Measurements from ENCODE around the gene PLD1. TPM values are rescaled to one million over a fixed set of nuclear protein-coding genes. Genes with fewer than 3 reads are reported as not detected.

Gene PLD1
- total RNA-seq, 1 donor from 2014 or later: 56.5 TPM

GRCh38 chr3:171615281-171615680 lies 195.0 kb downstream of the PLD1 start:
- intact Hi-C loops (cut with DNase I): no loop called here
- no peak for DNase-seq (ENCODE audit: low spot score)

GRCh38 chr3:171614318-171614921 lies 195.9 kb downstream of the PLD1 start:
- DNase-seq (ENCODE audit: low spot score): no peak
- intact Hi-C loops (cut with DNase I): no loop called here

GRCh38 chr3:171607452-171607851 lies 202.8 kb downstream of the PLD1 start:
- no peak for DNase-seq (ENCODE audit: low spot score)
- intact Hi-C loops (cut with DNase I): no loop called here

GRCh38 chr3:171606151-171606751 lies 204.0 kb downstream of the PLD1 start:
- intact Hi-C loops (cut with DNase I): no loop called here
- DNase-seq (ENCODE audit: low spot score): no peak

- DNase-seq (ENCODE audit: low spot score): no peak
- intact Hi-C loops (cut with DNase I): no loop called here
Observed at GRCh38 chr3:171604370-171604769, 205.9 kb downstream of the PLD1 start.

- no peak for DNase-seq (ENCODE audit: low spot score)
- intact Hi-C loops (cut with DNase I): no loop called here
Observed at GRCh38 chr3:171602072-171602471, 208.2 kb downstream of the PLD1 start.

GRCh38 chr3:171600030-171600429 lies 210.3 kb downstream of the PLD1 start:
- intact Hi-C loops (cut with DNase I): no loop called here
- no peak for DNase-seq (ENCODE audit: low spot score)

GRCh38 chr3:171598990-171599389 lies 211.3 kb downstream of the PLD1 start:
- intact Hi-C loops (cut with DNase I): no loop called here
- no peak for DNase-seq (ENCODE audit: low spot score)

- no peak for DNase-seq (ENCODE audit: low spot score)
- intact Hi-C loops (cut with DNase I): no loop called here
Observed at GRCh38 chr3:171592786-171593185, 217.5 kb downstream of the PLD1 start.

GRCh38 chr3:171591070-171591469 lies 219.2 kb downstream of the PLD1 start:
- no peak for DNase-seq (ENCODE audit: low spot score)
- intact Hi-C loops (cut with DNase I): no loop called here

GRCh38 chr3:171586274-171586673 lies 224.0 kb downstream of the PLD1 start:
- intact Hi-C loops (cut with DNase I): no loop called here
- DNase-seq (ENCODE audit: low spot score): no peak

- DNase-seq (ENCODE audit: low spot score): no peak
- intact Hi-C loops (cut with DNase I): no loop called here
Observed at GRCh38 chr3:171585039-171585438, 225.2 kb downstream of the PLD1 start.

GRCh38 chr3:171584100-171584499 lies 226.2 kb downstream of the PLD1 start:
- no peak for DNase-seq (ENCODE audit: low spot score)
- intact Hi-C loops (cut with DNase I): no loop called here

- intact Hi-C loops (cut with DNase I): no loop called here
- no peak for DNase-seq (ENCODE audit: low spot score)
Observed at GRCh38 chr3:171574556-171575240, 235.6 kb downstream of the PLD1 start.

- intact Hi-C loops (cut with DNase I): loop anchor here (5.0 to 10.0 kb wide), 4 partner anchors 252 to 522 kb away; no protein-coding TSS in a partner anchor
- DNase-seq (ENCODE audit: low spot score): no peak
Observed at GRCh38 chr3:171569571-171570132, 240.6 kb downstream of the PLD1 start.

- no peak for DNase-seq (ENCODE audit: low spot score)
- intact Hi-C loops (cut with DNase I): loop anchor here (5.0 to 10.0 kb wide), 4 partner anchors 251 to 521 kb away; no protein-coding TSS in a partner anchor
Observed at GRCh38 chr3:171568766-171569165, 241.5 kb downstream of the PLD1 start.

GRCh38 chr3:171566803-171567422 lies 243.4 kb downstream of the PLD1 start:
- intact Hi-C loops (cut with DNase I): loop anchor here (2.0 to 10.0 kb wide), 5 partner anchors 250 to 606 kb away; no protein-coding TSS in a partner anchor
- no peak for DNase-seq (ENCODE audit: low spot score)

- intact Hi-C loops (cut with DNase I): loop anchor here (2.0 to 10.0 kb wide), 5 partner anchors 248 to 605 kb away; no protein-coding TSS in a partner anchor
Observed at GRCh38 chr3:171565481-171566058, 244.7 kb downstream of the PLD1 start.

GRCh38 chr3:171564748-171565480 lies 245.4 kb downstream of the PLD1 start:
- intact Hi-C loops (cut with DNase I): loop anchor here (5.0 to 10.0 kb wide), 5 partner anchors 103 to 518 kb away; partner anchors contain the start of gene TNIK

More at GRCh38 chr3:171565481-171566058, 244.7 kb downstream of the PLD1 start:
- no peak for DNase-seq (ENCODE audit: low spot score)

More at GRCh38 chr3:171564748-171565480, 245.4 kb downstream of the PLD1 start:
- no peak for DNase-seq (ENCODE audit: low spot score)
